Natural killer cell (primary cell): ENCODE results near the gene HOMEZ. TPM values are rescaled to one million over a fixed set of nuclear protein-coding genes. Genes with fewer than 3 reads are reported as not detected.
"Not testable (repeated sequence)": the region's sequence is repeated elsewhere in the genome, so short reads cannot be mapped to it uniquely, and the experiment has no call there.

Experiments used
- ATAC-seq, 3 donors: fragments of 150-1000 bp in 2 of 3; fragments of 200-7000 bp in 1 of 3; cut with Tn5 transposase; 1 replicate in 1 of 3; 2 replicates in 2 of 3; pipeline ENCODE4 v1.10.0; 2021; ENCODE audit warnings: mild to moderate bottlenecking in 2 of 3, moderate library complexity in 2 of 3
- DNase-seq, 2 donors: peaks; one replicate each; pipeline versions ENCODE4 v3.0.0 to v3.0.0-alpha.2; 2013 to 2021; ENCODE audit warnings: mixed read lengths in 1 of 2
- H3K27ac ChIP-seq: one replicate; pipeline ENCODE4 v1.5.1; 2013; ENCODE audit warnings: mild to moderate bottlenecking, low read length
- H3K27me3 ChIP-seq: one replicate; pipeline ENCODE4 v1.6.1; 2013; ENCODE audit warnings: low read length; ENCODE audit not compliant: control insufficient read depth, insufficient read depth
- H3K36me3 ChIP-seq: one replicate; pipeline ENCODE4 v1.6.1; 2013; ENCODE audit warnings: low read length; ENCODE audit not compliant: control insufficient read depth, insufficient read depth
- H3K4me1 ChIP-seq: one replicate; pipeline ENCODE4 v1.6.1; 2013; ENCODE audit warnings: low read length; ENCODE audit not compliant: control insufficient read depth, insufficient read depth
- H3K4me3 ChIP-seq: one replicate; pipeline ENCODE4 v1.5.1; 2013; ENCODE audit warnings: low read length
- H3K9me3 ChIP-seq: one replicate; pipeline ENCODE4 v1.6.1; 2013; ENCODE audit warnings: low read length; ENCODE audit not compliant: control insufficient read depth, insufficient read depth
- H3K27ac Mint-ChIP-seq, 2 donors: one replicate each; pipeline ENCODE4 v1.8.0; 2022; ENCODE audit warnings: mild to moderate bottlenecking in 2 of 2, mixed read lengths in 2 of 2, moderate library complexity in 1 of 2
- H3K27me3 Mint-ChIP-seq, 2 donors: one replicate each; pipeline ENCODE4 v1.8.0; 2022; ENCODE audit warnings: low read depth in 2 of 2, mixed read lengths in 2 of 2
- H3K36me3 Mint-ChIP-seq: one replicate; pipeline ENCODE4 v1.8.0; 2022; ENCODE audit warnings: mixed read lengths
- H3K4me1 Mint-ChIP-seq, 2 donors: one replicate each; pipeline ENCODE4 v1.8.0; 2022; ENCODE audit warnings: mixed read lengths in 2 of 2
- H3K4me3 Mint-ChIP-seq: one replicate; pipeline ENCODE4 v1.8.0; 2022; ENCODE audit warnings: mild to moderate bottlenecking, moderate library complexity, mixed read lengths
- H3K9me3 Mint-ChIP-seq, 2 donors: one replicate each; pipeline ENCODE4 v1.8.0; 2022; ENCODE audit warnings: mixed read lengths in 2 of 2
- WGBS: methylation state at CpG from one replicate; pipeline ENCODE4 v1.1.7; 2013; ENCODE audit warnings: missing lambda C conversion rate; ENCODE audit not compliant: insufficient coverage; 5-methylcytosine and 5-hydroxymethylcytosine counted together
- intact Hi-C: fragments of 100-400 bp; cut with micrococcal nuclease; formaldehyde crosslinking; loops from one replicate; pipeline ENCODE4 v1.14.2; 2022
- total RNA-seq, 4 donors: library from RNA; stranded (reverse); fragments of 120-200 nt in 1 of 4; gene quantifications; one replicate each; pipeline versions ENCODE4 v1.2.3 to v1.2.4, GENCODE V29; 2013 to 2022
- TF ChIP-seq, protein P1 (sequence below): fragments of 200-600 bp; IDR thresholded peaks from one replicate; pipeline ENCODE4 v1.8.0; 2022; ENCODE audit warnings: antibody characterized with exemption

The HOMEZ gene
- total RNA-seq, 3 donors from 2014 or later (not counting 1 experiment from before 2014, with no cell fraction given), result 5.1 to 10.1 (median 7.0) TPM

DNA sequence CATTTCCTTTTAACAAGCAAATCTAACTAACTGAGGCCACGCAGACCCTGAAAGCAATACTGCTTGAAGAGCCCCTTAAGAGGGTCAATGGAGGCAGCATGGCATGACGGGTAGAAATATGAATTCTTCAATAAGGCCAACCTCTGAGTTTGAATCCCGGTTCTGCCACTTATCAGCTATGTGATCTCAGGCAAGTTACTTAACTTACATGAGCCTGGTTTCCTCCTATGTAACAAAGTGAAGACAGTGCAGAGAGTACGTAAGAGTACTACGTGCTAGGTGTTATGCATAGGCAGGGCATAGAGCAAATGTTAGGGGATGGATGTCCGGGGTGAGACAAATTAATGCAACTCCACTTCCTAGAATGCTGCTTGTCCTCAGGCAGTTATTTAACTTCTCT, 4.7 kb downstream of the HOMEZ start:
- peaks cover 6 to 10% of the 10 kb centered on the region in 2 donors for H3K4me1 Mint-ChIP-seq
- Histone ChIP-seq H3K36me3 (no peaks in the 10 kb centered on the region), H3K4me1 (peaks cover 6% of the 10 kb centered on the region), H3K27me3 (no peaks in the 10 kb centered on the region), H3K9me3 (no peaks in the 10 kb centered on the region), H3K27ac (no peak overlapping the region), H3K4me3 (no peak overlapping the region)
- no peak for DNase-seq
- no peaks in the 10 kb centered on the region for H3K9me3 Mint-ChIP-seq
- ATAC-seq, result no peak
- TF ChIP-seq, protein P1, sequence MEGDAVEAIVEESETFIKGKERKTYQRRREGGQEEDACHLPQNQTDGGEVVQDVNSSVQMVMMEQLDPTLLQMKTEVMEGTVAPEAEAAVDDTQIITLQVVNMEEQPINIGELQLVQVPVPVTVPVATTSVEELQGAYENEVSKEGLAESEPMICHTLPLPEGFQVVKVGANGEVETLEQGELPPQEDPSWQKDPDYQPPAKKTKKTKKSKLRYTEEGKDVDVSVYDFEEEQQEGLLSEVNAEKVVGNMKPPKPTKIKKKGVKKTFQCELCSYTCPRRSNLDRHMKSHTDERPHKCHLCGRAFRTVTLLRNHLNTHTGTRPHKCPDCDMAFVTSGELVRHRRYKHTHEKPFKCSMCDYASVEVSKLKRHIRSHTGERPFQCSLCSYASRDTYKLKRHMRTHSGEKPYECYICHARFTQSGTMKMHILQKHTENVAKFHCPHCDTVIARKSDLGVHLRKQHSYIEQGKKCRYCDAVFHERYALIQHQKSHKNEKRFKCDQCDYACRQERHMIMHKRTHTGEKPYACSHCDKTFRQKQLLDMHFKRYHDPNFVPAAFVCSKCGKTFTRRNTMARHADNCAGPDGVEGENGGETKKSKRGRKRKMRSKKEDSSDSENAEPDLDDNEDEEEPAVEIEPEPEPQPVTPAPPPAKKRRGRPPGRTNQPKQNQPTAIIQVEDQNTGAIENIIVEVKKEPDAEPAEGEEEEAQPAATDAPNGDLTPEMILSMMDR, result no peak
- no peak overlapping the region for H3K4me3 Mint-ChIP-seq
- intact Hi-C loops, result no loop called here
- no peaks in the 10 kb centered on the region for H3K36me3 Mint-ChIP-seq
- no peaks in the 10 kb centered on the region for H3K27me3 Mint-ChIP-seq
- peak overlapping the region in 1 of 2 donors; percentile 31 for H3K27ac Mint-ChIP-seq
- over 99% methylated on average over 6 of the region's 6 CpGs for WGBS

DNA sequence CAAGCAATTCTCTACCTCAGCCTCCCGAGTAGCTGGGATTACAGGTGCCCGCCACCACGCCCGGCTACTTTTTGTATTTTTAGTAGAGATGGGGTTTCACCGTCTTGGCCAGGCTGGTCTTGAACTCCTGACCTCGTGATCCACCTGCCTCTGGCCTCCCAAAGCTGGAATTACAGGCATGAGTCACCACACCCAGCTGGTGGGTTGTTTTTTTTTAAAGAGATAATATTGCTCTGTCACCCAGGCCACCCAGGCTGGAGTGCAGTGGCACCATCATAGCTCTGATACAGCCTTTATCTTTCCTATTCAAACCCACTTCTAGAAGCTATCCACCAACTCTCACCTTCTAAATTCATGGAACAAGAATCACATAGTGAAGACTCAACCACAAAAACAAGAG, 8.0 kb downstream of the HOMEZ start:
- H3K36me3 Mint-ChIP-seq, H3K4me1 Mint-ChIP-seq, ATAC-seq, H3K4me1 ChIP-seq, H3K27me3 ChIP-seq, intact Hi-C loops, H3K27me3 Mint-ChIP-seq, H3K4me3 Mint-ChIP-seq, H3K36me3 ChIP-seq, H3K9me3 Mint-ChIP-seq, H3K27ac ChIP-seq, DNase-seq, H3K27ac Mint-ChIP-seq, H3K4me3 ChIP-seq, H3K9me3 ChIP-seq: not testable (repeated sequence)
- WGBS, result 95% methylated on average over 6 of the region's 6 CpGs

DNA sequence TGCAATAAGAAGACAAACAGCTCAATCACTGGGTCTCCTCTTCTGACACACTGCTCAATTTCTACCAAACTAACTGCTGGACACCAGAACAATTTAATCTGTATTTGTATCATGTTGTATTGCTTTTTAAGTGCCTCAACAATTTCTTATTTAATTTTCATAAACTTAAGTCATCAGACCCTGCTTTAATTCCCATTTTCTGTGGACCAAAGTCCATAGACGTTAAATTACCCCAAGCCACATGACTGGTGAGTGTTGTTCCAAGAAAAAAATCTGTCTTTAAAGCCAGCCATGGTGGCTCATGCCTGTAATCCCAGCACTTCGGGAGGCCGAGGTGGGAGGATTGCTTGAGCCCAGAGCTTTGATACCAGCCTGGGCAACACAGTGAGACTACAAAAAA, 8.7 kb downstream of the HOMEZ start:
- WGBS, result 96% methylated on average over 3 of the region's 3 CpGs
- Histone ChIP-seq H3K4me3 (no peak overlapping the region), H3K27me3 (no peaks in the 10 kb centered on the region), H3K27ac (no peak overlapping the region), H3K36me3 (no peaks in the 10 kb centered on the region), H3K4me1 (no peaks in the 10 kb centered on the region), H3K9me3 (no peaks in the 10 kb centered on the region)
- intact Hi-C loops, result no loop called here
- DNase-seq (no peak), ATAC-seq (no peak)
- no peak overlapping the region for H3K27ac Mint-ChIP-seq
- no peaks in the 10 kb centered on the region for H3K27me3 Mint-ChIP-seq
- H3K36me3 Mint-ChIP-seq, result no peaks in the 10 kb centered on the region
- no peaks in the 10 kb centered on the region for H3K4me1 Mint-ChIP-seq
- H3K4me3 Mint-ChIP-seq, result no peak overlapping the region
- TF ChIP-seq, protein P1, result no peak
- no peaks in the 10 kb centered on the region for H3K9me3 Mint-ChIP-seq

DNA sequence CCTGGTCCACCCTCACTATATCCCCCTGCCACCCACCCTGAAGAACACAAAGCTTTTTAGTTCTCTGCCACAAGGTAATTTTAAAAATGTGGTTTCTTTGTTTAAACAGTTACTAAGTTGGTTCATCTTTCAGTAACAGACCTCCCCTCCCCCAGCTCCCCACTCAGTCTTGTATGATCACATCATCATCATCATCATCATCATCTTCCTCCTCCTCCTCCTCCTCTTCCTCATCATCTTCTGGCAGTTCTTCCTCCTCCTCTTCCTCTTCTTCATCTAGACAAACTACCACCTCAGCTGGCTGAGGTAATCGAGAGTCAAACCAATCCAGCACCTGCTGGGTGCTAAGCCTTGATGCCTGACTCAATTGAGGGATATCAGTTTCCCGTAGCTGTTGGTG, 10.5 kb downstream of the HOMEZ start:
- H3K4me1 Mint-ChIP-seq, result no peaks in the 10 kb centered on the region
- intact Hi-C loops, result no loop called here
- H3K4me3 Mint-ChIP-seq, result no peak overlapping the region
- H3K9me3 Mint-ChIP-seq, result no peaks in the 10 kb centered on the region
- H3K27ac ChIP-seq, result no peak overlapping the region
- no peaks in the 10 kb centered on the region for H3K27me3 Mint-ChIP-seq
- WGBS, result 88% methylated on average over 2 of the region's 2 CpGs
- H3K4me3 ChIP-seq, result no peak overlapping the region
- no peaks in the 10 kb centered on the region for H3K27me3 ChIP-seq
- DNase-seq (no peak), ATAC-seq (no peak)
- H3K9me3 ChIP-seq, result no peaks in the 10 kb centered on the region
- no peak overlapping the region for H3K27ac Mint-ChIP-seq
- TF ChIP-seq, protein P1, result no peak
- no peaks in the 10 kb centered on the region for H3K36me3 Mint-ChIP-seq
- no peaks in the 10 kb centered on the region for H3K36me3 ChIP-seq
- H3K4me1 ChIP-seq, result no peaks in the 10 kb centered on the region
